Fibroblast of lung (primary cell): Measurements from ENCODE around the gene UBE3A. TPM values are rescaled to one million over a fixed set of nuclear protein-coding genes. Genes with fewer than 3 reads are reported as not detected.

Experiments used
- DNase-seq, 2 donors: peaks; one replicate each; pipeline versions ENCODE4 v3.0.0 to v3.0.0-alpha.2; 2010; ENCODE audit warnings: low read depth in 2 of 2
- H2AFZ ChIP-seq: 2 replicates; pipeline ENCODE4 v1.5.1; 2012; ENCODE audit warnings: low read length, control low read depth, inconsistent platforms
- H3K27ac ChIP-seq: 2 replicates; pipeline ENCODE4 v1.5.1; 2011; ENCODE audit warnings: low read length, control low read depth; ENCODE audit not compliant: insufficient read depth
- H3K27me3 ChIP-seq: 2 replicates; pipeline ENCODE4 v1.5.1; 2011; ENCODE audit warnings: mild to moderate bottlenecking, low read length; ENCODE audit not compliant: control insufficient read depth, insufficient read depth
- H3K36me3 ChIP-seq: 2 replicates; pipeline ENCODE4 v1.5.1; 2011; ENCODE audit warnings: low read length; ENCODE audit not compliant: control insufficient read depth, insufficient read depth
- H3K4me1 ChIP-seq: 2 replicates; pipeline ENCODE4 v1.5.1; 2011; ENCODE audit warnings: low read length; ENCODE audit not compliant: control insufficient read depth, insufficient read depth; ENCODE audit errors: extremely low read depth
- H3K4me2 ChIP-seq: 2 replicates; pipeline ENCODE4 v1.5.1; 2011; ENCODE audit warnings: low read length, control low read depth; ENCODE audit not compliant: insufficient read depth; ENCODE audit errors: extremely low read depth
- H3K4me3 ChIP-seq, 4 experiments: fragments of 200-600 bp in 1 of 4; sonication (generic) in 1 of 4; replicated peaks in 1 of 4; 2 replicates each; pipeline ENCODE4 v1.5.1; 2011 to 2016; ENCODE audit warnings: low read length in 4 of 4, low read depth in 3 of 4, mild to moderate bottlenecking in 3 of 4, control low read depth in 2 of 4, inconsistent platforms in 1 of 4, mixed read lengths in 1 of 4; ENCODE audit not compliant: insufficient read depth in 1 of 4; ENCODE audit errors: control extremely low read depth in 1 of 4
- H3K79me2 ChIP-seq: 2 replicates; pipeline ENCODE4 v1.5.1; 2012; ENCODE audit warnings: mild to moderate bottlenecking, low read length, inconsistent platforms; ENCODE audit not compliant: control insufficient read depth, insufficient read depth
- H3K9ac ChIP-seq: 2 replicates; pipeline ENCODE4 v1.5.1; 2011; ENCODE audit warnings: mild to moderate bottlenecking, low read length, control low read depth; ENCODE audit not compliant: insufficient read depth
- H3K9me3 ChIP-seq: 2 replicates; pipeline ENCODE4 v1.5.1; 2012; ENCODE audit warnings: low read depth, low read length; ENCODE audit not compliant: control insufficient read depth, insufficient read depth
- H4K20me1 ChIP-seq: 2 replicates; pipeline ENCODE4 v1.5.1; 2011; ENCODE audit warnings: low read length; ENCODE audit not compliant: control insufficient read depth, insufficient read depth; ENCODE audit errors: extremely low read depth
- CTCF ChIP-seq, 2 donors: IDR thresholded peaks in 1 of 2; conservative IDR thresholded peaks in 1 of 2; 1 replicate in 1 of 2; 2 replicates in 1 of 2; pipeline ENCODE4 v1.5.1; 2011 to 2012; ENCODE audit warnings: low read length in 2 of 2, control low read depth in 1 of 2, inconsistent platforms in 1 of 2, low read depth in 1 of 2, mild to moderate bottlenecking in 1 of 2
- EZH2 ChIP-seq: IDR thresholded peaks from 2 replicates; pipeline ENCODE4 v1.5.1; 2012; ENCODE audit warnings: low read length, control low read depth, mild to moderate bottlenecking; ENCODE audit errors: missing control alignments
- polyA plus RNA-seq, 2 donors: library from polyadenylated mRNA; depleted of rRNA in 1 of 2; stranded (reverse) in 1 of 2; unstranded in 1 of 2; fragments of >200 nt; gene quantifications; 2 replicates each; pipeline ENCODE4 v1.2.1, GENCODE V29; 2011 to 2012; ENCODE audit warnings: missing spikeins in 1 of 2
- total RNA-seq: library from RNA; depleted of rRNA; stranded (reverse); fragments of >200 nt; gene quantifications from 2 replicates; pipeline ENCODE4 v1.2.1, GENCODE V29; 2014

UBE3A gene
- total and polyA plus RNA-seq, 2 donors (not counting 1 experiment from before 2014, with no cell fraction given), result 37.2 to 71.5 TPM

- no peaks in the 10 kb centered on the region for H3K4me1 ChIP-seq
- H3K36me3 ChIP-seq, result no peaks in the 10 kb centered on the region
- no peak overlapping the region for H3K27ac ChIP-seq
- no peaks in the 10 kb centered on the region for H3K9me3 ChIP-seq
- H3K79me2 ChIP-seq, result peaks cover 94% of the 10 kb centered on the region
- no peak overlapping the region for H2AFZ ChIP-seq
- TF ChIP-seq CTCF (conservative IDR thresholded peaks at IDR 0.05 in 1 of 2, IDR thresholded peaks at IDR 0.05 in 1 of 2; ENCODE audit: low read depth in 1 of 2, low read length in 2 of 2) (no peak), EZH2 (no peak)
- peaks cover 2% of the 10 kb centered on the region for H4K20me1 ChIP-seq
- H3K4me2 ChIP-seq, result no peak overlapping the region
- H3K4me3 ChIP-seq, result no peak overlapping the region
- no peak for DNase-seq
- no peaks in the 10 kb centered on the region for H3K27me3 ChIP-seq
- no peak overlapping the region for H3K9ac ChIP-seq
These were observed 14.8 kb downstream of the UBE3A start for GRCh38 chr15:25424073-25424472.

GRCh38 chr15:25422021-25422420 is 16.8 kb downstream of the UBE3A start:
- Histone ChIP-seq H3K4me1 (no peaks in the 10 kb centered on the region), H3K4me3 (no peak overlapping the region), H3K4me2 (no peak overlapping the region), H3K27me3 (no peaks in the 10 kb centered on the region), H3K9me3 (no peaks in the 10 kb centered on the region), H4K20me1 (peaks cover 2% of the 10 kb centered on the region), H3K27ac (no peak overlapping the region), H3K36me3 (no peaks in the 10 kb centered on the region), H3K9ac (no peak overlapping the region), H3K79me2 (peaks cover 92% of the 10 kb centered on the region), H2AFZ (no peak overlapping the region)
- peak in 1 of 2 donors; percentile 10 for DNase-seq
- TF ChIP-seq CTCF (conservative IDR thresholded peaks at IDR 0.05 in 1 of 2, IDR thresholded peaks at IDR 0.05 in 1 of 2; ENCODE audit: low read depth in 1 of 2, low read length in 2 of 2) (no peak), EZH2 (no peak)

GRCh38 chr15:25418202-25418601 is 20.6 kb downstream of the UBE3A start:
- Histone ChIP-seq H2AFZ (no peak overlapping the region), H3K9ac (no peak overlapping the region), H3K4me1 (no peaks in the 10 kb centered on the region), H4K20me1 (no peaks in the 10 kb centered on the region), H3K36me3 (no peaks in the 10 kb centered on the region), H3K9me3 (no peaks in the 10 kb centered on the region), H3K27ac (no peak overlapping the region), H3K27me3 (no peaks in the 10 kb centered on the region), H3K4me3 (no peak overlapping the region), H3K79me2 (peaks cover 95% of the 10 kb centered on the region), H3K4me2 (no peak overlapping the region)
- DNase-seq, result no peak
- TF ChIP-seq EZH2, result no peak
- TF ChIP-seq CTCF (conservative IDR thresholded peaks at IDR 0.05 in 1 of 2, IDR thresholded peaks at IDR 0.05 in 1 of 2; ENCODE audit: low read depth in 1 of 2, low read length in 2 of 2), result no peak
